B cell (primary cell): ENCODE results near the gene CLEC4G. TPM values are rescaled to one million over a fixed set of nuclear protein-coding genes. Genes with fewer than 3 reads are reported as not detected.
A peak's percentile ranks its signal among the peaks of the same experiment; 100 is the strongest.

Source experiments
- ATAC-seq: fragments of 200-7000 bp; cut with Tn5 transposase; one replicate; pipeline ENCODE4 v1.10.0; 2021; ENCODE audit warnings: low read depth, mild to moderate bottlenecking, moderate number of reproducible peaks, moderate library complexity
- CTCF ChIA-PET: fragments of 350-600 bp; sonication (Branson Sonifier 250); formaldehyde crosslinking; loops from one replicate; lab custom pipeline; 2021; ENCODE audit warnings: antibody characterized with exemption, inconsistent platforms; lab: Charles Lee
- POLR2A ChIA-PET: fragments of 350-600 bp; sonication (Branson Sonifier 250); formaldehyde crosslinking; loops from one replicate; lab custom pipeline; 2021; ENCODE audit warnings: antibody characterized with exemption; lab: Charles Lee
- DNase-seq: peaks from one replicate; pipeline ENCODE4 v3.0.0; 2013
- H2AFZ ChIP-seq: 2 replicates; pipeline ENCODE4 v1.6.1; 2012; ENCODE audit warnings: mild to moderate bottlenecking, low read depth, low read length; ENCODE audit not compliant: insufficient read depth, poor library complexity, severe bottlenecking
- H3K27ac ChIP-seq, 2 donors: 1 replicate in 1 of 2; 2 replicates in 1 of 2; pipeline ENCODE4 v1.5.1; 2012 to 2013; ENCODE audit warnings: low read length in 2 of 2, mild to moderate bottlenecking in 2 of 2, moderate library complexity in 1 of 2
- H3K27me3 ChIP-seq, 4 experiments: fragments of 200-600 bp in 1 of 4; sonication (generic) in 1 of 4; replicated peaks in 1 of 4; 1 replicate in 2 of 4; 2 replicates in 2 of 4; pipeline versions ENCODE4 v1.6.1 to v1.7.0; 2013 to 2016; ENCODE audit warnings: low read length in 3 of 4, mild to moderate bottlenecking in 2 of 4, mixed read lengths in 1 of 4, moderate library complexity in 1 of 4; ENCODE audit not compliant: insufficient read depth in 4 of 4, control insufficient read depth in 3 of 4; ENCODE audit errors: control extremely low read depth in 1 of 4
- H3K36me3 ChIP-seq, 2 experiments: replicated peaks in 1 of 2; 1 replicate in 1 of 2; 2 replicates in 1 of 2; pipeline versions ENCODE4 v1.6.1 to v1.7.1; 2013; ENCODE audit warnings: low read length in 1 of 2; ENCODE audit not compliant: insufficient read depth in 2 of 2, control insufficient read depth in 1 of 2; ENCODE audit errors: control extremely low read depth in 1 of 2, extremely low read depth in 1 of 2
- H3K4me1 ChIP-seq, 2 donors: fragments of 200-600 bp in 1 of 2; sonication (generic) in 1 of 2; 1 replicate in 1 of 2; 2 replicates in 1 of 2; pipeline versions ENCODE4 v1.5.1 to v1.6.1; 2013 to 2017; ENCODE audit warnings: low read length in 2 of 2; ENCODE audit not compliant: control insufficient read depth in 2 of 2, insufficient read depth in 2 of 2
- H3K4me2 ChIP-seq: replicated peaks from 2 replicates; pipeline ENCODE3; 2012; ENCODE audit warnings: mild to moderate bottlenecking, low read depth, low read length; ENCODE audit not compliant: poor library complexity, severe bottlenecking
- H3K4me3 ChIP-seq, 5 experiments: fragments of 200-600 bp in 1 of 5; sonication (generic) in 1 of 5; 1 replicate in 3 of 5; 2 replicates in 2 of 5; pipeline versions ENCODE4 v1.5.1 to v1.7.0; 2011 to 2016; ENCODE audit warnings: low read length in 4 of 5, mild to moderate bottlenecking in 4 of 5, low read depth in 2 of 5, control low read depth in 1 of 5, moderate library complexity in 1 of 5; ENCODE audit not compliant: insufficient read depth in 1 of 5; ENCODE audit errors: control extremely low read depth in 1 of 5, extremely low read depth in 1 of 5
- H3K79me2 ChIP-seq: fragments of 200-600 bp; sonication (generic); one replicate; pipeline ENCODE4 v1.6.0; 2016; ENCODE audit warnings: low read length; ENCODE audit not compliant: control insufficient read depth, insufficient read depth
- H3K9ac ChIP-seq: fragments of 200-600 bp; sonication (generic); 2 replicates; pipeline ENCODE4 v1.6.1; 2017; ENCODE audit warnings: mild to moderate bottlenecking, low read length, moderate library complexity
- H3K9me3 ChIP-seq, 3 donors: one replicate each; pipeline versions ENCODE4 v1.6.1 to v1.7.1; 2013; ENCODE audit warnings: low read length in 2 of 3; ENCODE audit not compliant: control insufficient read depth in 2 of 3, insufficient read depth in 1 of 3; ENCODE audit errors: control extremely low read depth in 1 of 3
- H4K20me1 ChIP-seq: 2 replicates; pipeline ENCODE4 v1.6.0; 2012; ENCODE audit warnings: mild to moderate bottlenecking, low read length; ENCODE audit not compliant: insufficient read depth, control insufficient read depth, poor library complexity, severe bottlenecking
- H3K27ac Mint-ChIP-seq: one replicate; pipeline ENCODE4 v1.8.0; 2021; ENCODE audit warnings: mixed read lengths
- H3K27me3 Mint-ChIP-seq: one replicate; pipeline ENCODE4 v1.8.0; 2021; ENCODE audit warnings: mixed read lengths
- H3K4me1 Mint-ChIP-seq: one replicate; pipeline ENCODE4 v1.8.0; 2021; ENCODE audit warnings: mixed read lengths
- H3K4me3 Mint-ChIP-seq: one replicate; pipeline ENCODE4 v1.8.0; 2021; ENCODE audit warnings: mixed read lengths
- H3K9me3 Mint-ChIP-seq: one replicate; pipeline ENCODE4 v1.8.0; 2022; ENCODE audit warnings: mixed read lengths; ENCODE audit not compliant: insufficient read depth
- CTCF ChIP-seq: fragments of 200-600 bp; IDR thresholded peaks from one replicate; pipeline ENCODE4 v1.8.0; 2022; ENCODE audit warnings: antibody characterized with exemption, mild to moderate bottlenecking
- EZH2 ChIP-seq: IDR thresholded peaks from 2 replicates; pipeline ENCODE4 v1.6.1; 2012; ENCODE audit warnings: borderline replicate concordance, low read depth, mild to moderate bottlenecking, moderate library complexity, low read length; ENCODE audit not compliant: insufficient read depth, poor library complexity, severe bottlenecking
- WGBS: methylation state at CpG from one replicate; pipeline ENCODE4 v1.1.5; 2013; ENCODE audit warnings: missing lambda C conversion rate; ENCODE audit not compliant: insufficient coverage; 5-methylcytosine and 5-hydroxymethylcytosine counted together
- intact Hi-C: fragments of 100-400 bp; cut with micrococcal nuclease; formaldehyde crosslinking; loops from one replicate; pipeline ENCODE4 v1.10.0; 2022
- polyA plus RNA-seq: library from polyadenylated mRNA; depleted of rRNA; stranded (reverse); fragments of >200 nt; gene quantifications from 2 replicates; pipeline ENCODE4 v1.2.3, GENCODE V29; 2012
- total RNA-seq, 2 donors: library from RNA; stranded (reverse); fragments of 120-200 nt in 1 of 2; gene quantifications; 1 replicate in 1 of 2; 2 replicates in 1 of 2; pipeline versions ENCODE4 v1.2.3 to v1.2.4, GENCODE V29; 2013 to 2022

CLEC4G gene
- total and polyA plus RNA-seq, 2 donors (not counting 1 experiment from before 2014, with no cell fraction given) = 1.3 TPM; not detected in 1

- Histone ChIP-seq H3K27me3 (no peaks in the 10 kb centered on the region), H3K79me2 (peaks cover 55% of the 10 kb centered on the region), H3K9me3 (no peaks in the 10 kb centered on the region), H3K4me1 (peaks cover 51 to 52% of the 10 kb centered on the region in 2 donors), H3K36me3 (peaks cover 0 to 57% of the 10 kb centered on the region in 2 experiments), H3K4me3 (no peak overlapping the region), H3K27ac (peak overlapping the region in 1 of 2 donors; percentile 44), H2AFZ (no peak overlapping the region), H4K20me1 (peaks cover 44% of the 10 kb centered on the region), H3K9ac (no peak overlapping the region), H3K4me2 (peak overlapping the region; percentile 23)
- CTCF ChIA-PET = interaction anchor here (0.6 to 1.0 kb wide), 2 partner anchors 10 to 109 kb away, joined by 3 to 4 read pairs; partner anchors contain the start of gene TRAPPC5
- POLR2A ChIA-PET = interaction anchor here (0.6 kb wide), 1 partner anchor 88 kb away, joined by 6 read pairs; no protein-coding TSS in a partner anchor
- Mint-ChIP-seq H3K27me3 (no peaks in the 10 kb centered on the region), H3K27ac (no peak overlapping the region), H3K4me3 (no peak overlapping the region), H3K4me1 (peaks cover 28% of the 10 kb centered on the region), H3K9me3 (no peaks in the 10 kb centered on the region)
- TF ChIP-seq CTCF = no peak
- TF ChIP-seq EZH2 = no peak
- 70% methylated on average over 8 of the region's 8 CpGs for WGBS
- DNase-seq (peak; percentile 16), ATAC-seq (no peak)
- intact Hi-C loops = no loop called here
These were observed 41.1 kb downstream of the CLEC4G start for GRCh38 chr19:7690779-7691258.

- intact Hi-C loops = no loop called here
- no peak overlapping the region for H3K4me2 ChIP-seq
- no peak overlapping the region for H3K27ac Mint-ChIP-seq
These were observed 42.7 kb downstream of the CLEC4G start for GRCh38 chr19:7689165-7689564.

More at GRCh38 chr19:7689165-7689564, 42.7 kb downstream of the CLEC4G start:
- no peaks in the 10 kb centered on the region for H3K9me3 ChIP-seq
- Mint-ChIP-seq H3K4me1 (peaks cover 21% of the 10 kb centered on the region), H3K27me3 (no peaks in the 10 kb centered on the region), H3K4me3 (no peak overlapping the region), H3K9me3 (no peaks in the 10 kb centered on the region)
- no peak overlapping the region for H3K4me3 ChIP-seq
- peak overlapping the region in 1 of 2 donors; percentile 19 for H3K27ac ChIP-seq
- POLR2A ChIA-PET = no interaction called here
- H3K4me1 ChIP-seq = peaks cover 35% of the 10 kb centered on the region in 2 donors
- DNase-seq (peak; percentile 29), ATAC-seq (no peak)
- peaks cover 47% of the 10 kb centered on the region for H4K20me1 ChIP-seq
- H2AFZ ChIP-seq = no peak overlapping the region
- CTCF ChIA-PET = interaction anchor here (1.0 to 1.3 kb wide), 2 partner anchors 111 to 113 kb away, joined by 4 read pairs; no protein-coding TSS in a partner anchor
- H3K27me3 ChIP-seq = no peaks in the 10 kb centered on the region
- peaks cover 40% of the 10 kb centered on the region for H3K79me2 ChIP-seq
- peaks cover 0 to 50% of the 10 kb centered on the region in 2 experiments for H3K36me3 ChIP-seq
- 52% methylated on average over 20 of the region's 23 CpGs for WGBS
- TF ChIP-seq CTCF (no peak), EZH2 (no peak)
- H3K9ac ChIP-seq = no peak overlapping the region
